ENCODE measurements around the gene C1orf116.

DNA sequence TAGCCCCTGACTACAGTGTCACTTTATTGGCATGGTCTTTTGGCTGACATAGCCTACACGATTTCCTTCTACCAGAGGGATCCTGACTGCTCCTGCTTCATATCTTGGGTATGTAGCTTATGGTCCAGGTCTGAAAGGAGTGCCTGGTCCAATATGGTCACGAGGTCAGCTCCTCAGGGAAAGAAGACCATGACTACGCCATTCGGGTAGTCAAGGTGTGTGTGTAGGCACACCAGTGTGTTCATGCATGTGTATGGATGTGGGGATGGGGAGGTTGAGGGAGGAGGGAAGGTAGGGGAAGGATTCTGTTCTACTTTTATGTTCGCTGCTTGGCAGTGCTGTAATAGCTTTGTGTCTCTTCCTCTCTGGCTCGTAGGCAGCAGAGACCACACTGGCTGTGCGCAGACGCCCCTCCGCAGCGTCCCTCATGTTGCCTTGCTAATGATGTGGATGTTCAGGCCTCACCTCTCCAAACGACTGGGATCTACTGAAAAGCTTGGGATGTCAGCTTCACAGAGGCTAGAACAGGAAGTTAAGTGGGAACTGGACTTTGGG, 46.1 kb upstream of the C1orf116 start:
- TF ChIP-seq MYC (IDR thresholded peaks at IDR 0.05; ENCODE audit: insufficient read depth, insufficient read length, insufficient replicate concordance, low read length, severe bottlenecking) (no peak), POLR2A (IDR thresholded peaks at IDR 0.05; ENCODE audit: low read depth, low read length) (no peak), NFIC (IDR thresholded peaks at IDR 0.05; ENCODE audit: low read depth, low read length) (no peak), JUND (IDR thresholded peaks at IDR 0.05; ENCODE audit: low read depth, low read length) (no peak), POLR2AphosphoS5 (IDR thresholded peaks at IDR 0.05; ENCODE audit: low read length) (no peak), SMC3 (IDR thresholded peaks at IDR 0.05; ENCODE audit: borderline replicate concordance, low read length) (no peak), EZH2 (IDR thresholded peaks at IDR 0.05; ENCODE audit: borderline replicate concordance, control insufficient read depth, low read depth, low read length) (no peak)
- TF ChIP-seq, protein P1, sequence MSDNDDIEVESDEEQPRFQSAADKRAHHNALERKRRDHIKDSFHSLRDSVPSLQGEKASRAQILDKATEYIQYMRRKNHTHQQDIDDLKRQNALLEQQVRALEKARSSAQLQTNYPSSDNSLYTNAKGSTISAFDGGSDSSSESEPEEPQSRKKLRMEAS (IDR thresholded peaks at IDR 0.05; ENCODE audit: low read depth, low read length), result no peak
- TF ChIP-seq, protein P2, sequence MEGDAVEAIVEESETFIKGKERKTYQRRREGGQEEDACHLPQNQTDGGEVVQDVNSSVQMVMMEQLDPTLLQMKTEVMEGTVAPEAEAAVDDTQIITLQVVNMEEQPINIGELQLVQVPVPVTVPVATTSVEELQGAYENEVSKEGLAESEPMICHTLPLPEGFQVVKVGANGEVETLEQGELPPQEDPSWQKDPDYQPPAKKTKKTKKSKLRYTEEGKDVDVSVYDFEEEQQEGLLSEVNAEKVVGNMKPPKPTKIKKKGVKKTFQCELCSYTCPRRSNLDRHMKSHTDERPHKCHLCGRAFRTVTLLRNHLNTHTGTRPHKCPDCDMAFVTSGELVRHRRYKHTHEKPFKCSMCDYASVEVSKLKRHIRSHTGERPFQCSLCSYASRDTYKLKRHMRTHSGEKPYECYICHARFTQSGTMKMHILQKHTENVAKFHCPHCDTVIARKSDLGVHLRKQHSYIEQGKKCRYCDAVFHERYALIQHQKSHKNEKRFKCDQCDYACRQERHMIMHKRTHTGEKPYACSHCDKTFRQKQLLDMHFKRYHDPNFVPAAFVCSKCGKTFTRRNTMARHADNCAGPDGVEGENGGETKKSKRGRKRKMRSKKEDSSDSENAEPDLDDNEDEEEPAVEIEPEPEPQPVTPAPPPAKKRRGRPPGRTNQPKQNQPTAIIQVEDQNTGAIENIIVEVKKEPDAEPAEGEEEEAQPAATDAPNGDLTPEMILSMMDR (IDR thresholded peaks at IDR 0.05 in 2 of 3, conservative IDR thresholded peaks at IDR 0.05 in 1 of 3; ENCODE audit: control insufficient read depth in 2 of 3, extremely low read depth in 1 of 3, insufficient read depth in 1 of 3, low read depth in 3 of 3, low read length in 3 of 3), result no peak
- TF ChIP-seq, protein P3, sequence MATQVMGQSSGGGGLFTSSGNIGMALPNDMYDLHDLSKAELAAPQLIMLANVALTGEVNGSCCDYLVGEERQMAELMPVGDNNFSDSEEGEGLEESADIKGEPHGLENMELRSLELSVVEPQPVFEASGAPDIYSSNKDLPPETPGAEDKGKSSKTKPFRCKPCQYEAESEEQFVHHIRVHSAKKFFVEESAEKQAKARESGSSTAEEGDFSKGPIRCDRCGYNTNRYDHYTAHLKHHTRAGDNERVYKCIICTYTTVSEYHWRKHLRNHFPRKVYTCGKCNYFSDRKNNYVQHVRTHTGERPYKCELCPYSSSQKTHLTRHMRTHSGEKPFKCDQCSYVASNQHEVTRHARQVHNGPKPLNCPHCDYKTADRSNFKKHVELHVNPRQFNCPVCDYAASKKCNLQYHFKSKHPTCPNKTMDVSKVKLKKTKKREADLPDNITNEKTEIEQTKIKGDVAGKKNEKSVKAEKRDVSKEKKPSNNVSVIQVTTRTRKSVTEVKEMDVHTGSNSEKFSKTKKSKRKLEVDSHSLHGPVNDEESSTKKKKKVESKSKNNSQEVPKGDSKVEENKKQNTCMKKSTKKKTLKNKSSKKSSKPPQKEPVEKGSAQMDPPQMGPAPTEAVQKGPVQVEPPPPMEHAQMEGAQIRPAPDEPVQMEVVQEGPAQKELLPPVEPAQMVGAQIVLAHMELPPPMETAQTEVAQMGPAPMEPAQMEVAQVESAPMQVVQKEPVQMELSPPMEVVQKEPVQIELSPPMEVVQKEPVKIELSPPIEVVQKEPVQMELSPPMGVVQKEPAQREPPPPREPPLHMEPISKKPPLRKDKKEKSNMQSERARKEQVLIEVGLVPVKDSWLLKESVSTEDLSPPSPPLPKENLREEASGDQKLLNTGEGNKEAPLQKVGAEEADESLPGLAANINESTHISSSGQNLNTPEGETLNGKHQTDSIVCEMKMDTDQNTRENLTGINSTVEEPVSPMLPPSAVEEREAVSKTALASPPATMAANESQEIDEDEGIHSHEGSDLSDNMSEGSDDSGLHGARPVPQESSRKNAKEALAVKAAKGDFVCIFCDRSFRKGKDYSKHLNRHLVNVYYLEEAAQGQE (IDR thresholded peaks at IDR 0.05; ENCODE audit: low read depth, low read length), result no peak
